Loucy (cell line): Measurements from ENCODE around the gene ZMIZ2.

Experiments used
- EZH2phosphoT487 ChIP-seq: fragments of 200-600 bp; IDR thresholded peaks from 2 replicates; pipeline ENCODE4 v1.6.1; 2018; ENCODE audit warnings: antibody characterized with exemption, mild to moderate bottlenecking, moderate library complexity, borderline replicate concordance
- TF ChIP-seq, protein P1 (sequence below): fragments of 200-600 bp; sonication (generic); conservative IDR thresholded peaks from 2 replicates; pipeline ENCODE4 v1.5.1; 2014; ENCODE audit warnings: mild to moderate bottlenecking, antibody characterized with exemption, low read length

- TF ChIP-seq, protein P1, sequence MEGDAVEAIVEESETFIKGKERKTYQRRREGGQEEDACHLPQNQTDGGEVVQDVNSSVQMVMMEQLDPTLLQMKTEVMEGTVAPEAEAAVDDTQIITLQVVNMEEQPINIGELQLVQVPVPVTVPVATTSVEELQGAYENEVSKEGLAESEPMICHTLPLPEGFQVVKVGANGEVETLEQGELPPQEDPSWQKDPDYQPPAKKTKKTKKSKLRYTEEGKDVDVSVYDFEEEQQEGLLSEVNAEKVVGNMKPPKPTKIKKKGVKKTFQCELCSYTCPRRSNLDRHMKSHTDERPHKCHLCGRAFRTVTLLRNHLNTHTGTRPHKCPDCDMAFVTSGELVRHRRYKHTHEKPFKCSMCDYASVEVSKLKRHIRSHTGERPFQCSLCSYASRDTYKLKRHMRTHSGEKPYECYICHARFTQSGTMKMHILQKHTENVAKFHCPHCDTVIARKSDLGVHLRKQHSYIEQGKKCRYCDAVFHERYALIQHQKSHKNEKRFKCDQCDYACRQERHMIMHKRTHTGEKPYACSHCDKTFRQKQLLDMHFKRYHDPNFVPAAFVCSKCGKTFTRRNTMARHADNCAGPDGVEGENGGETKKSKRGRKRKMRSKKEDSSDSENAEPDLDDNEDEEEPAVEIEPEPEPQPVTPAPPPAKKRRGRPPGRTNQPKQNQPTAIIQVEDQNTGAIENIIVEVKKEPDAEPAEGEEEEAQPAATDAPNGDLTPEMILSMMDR = no peak
- TF ChIP-seq EZH2phosphoT487 = no peak
Observed at GRCh38 chr7:44811093-44811492, 62.4 kb downstream of the ZMIZ2 start.
